GM18951 (cell line): ENCODE results near the gene RNF11.
"Not testable (repeated sequence)": the region's sequence is repeated elsewhere in the genome, so short reads cannot be mapped to it uniquely, and the experiment has no call there.

Experiments used
- POLR2A ChIP-seq: IDR thresholded peaks from 4 replicates; pipeline ENCODE4 v1.6.1; 2011; ENCODE audit warnings: mild to moderate bottlenecking; ENCODE audit not compliant: insufficient read length, insufficient read depth; ENCODE audit errors: extremely low read depth
- in situ Hi-C: fragments of 300-500 bp; cut with MboI; formaldehyde crosslinking; loops from one replicate; pipeline ENCODE4 v1.12.0; 2022; ENCODE audit warnings: low sequenced_read_pairs, mixed read lengths, inconsistent platforms; ENCODE audit not compliant: unreplicated experiment

Gene RNF11

DNA sequence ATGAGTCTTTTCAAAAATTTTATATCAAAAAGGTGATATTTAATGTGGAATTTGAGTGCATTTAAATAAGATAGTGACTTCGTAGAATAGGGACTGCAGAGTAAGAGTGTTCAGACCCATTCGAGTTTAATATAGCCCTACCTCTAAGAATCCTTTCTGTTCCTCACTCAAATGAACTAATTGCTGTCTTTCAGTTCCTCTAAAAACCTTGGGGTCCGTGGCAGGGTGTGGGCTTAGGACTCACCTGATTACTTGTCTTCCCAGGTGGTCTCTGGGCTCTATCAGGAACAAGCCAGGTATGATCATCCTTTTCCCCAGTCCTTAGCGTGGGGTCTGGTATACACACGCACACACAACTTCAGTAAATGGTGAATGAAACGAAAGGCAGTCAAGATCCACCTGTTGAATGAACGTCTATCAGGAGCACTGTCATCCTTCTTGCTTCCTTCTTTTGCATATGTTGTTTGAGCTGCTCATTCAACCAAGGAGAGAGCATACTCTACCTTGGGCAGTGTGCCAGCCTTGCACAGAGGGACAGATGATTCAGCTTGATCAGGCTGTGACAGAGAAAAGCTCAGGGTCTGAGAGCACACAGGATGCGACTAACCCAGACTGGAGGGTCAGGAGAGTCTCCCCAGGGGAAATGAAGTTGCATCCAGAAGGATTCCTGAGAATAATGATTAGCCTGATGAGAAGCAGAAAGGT, 1.2 kb upstream of the RNF11 start:
- in situ Hi-C loops = no loop called here
- no peak for TF ChIP-seq POLR2A

DNA sequence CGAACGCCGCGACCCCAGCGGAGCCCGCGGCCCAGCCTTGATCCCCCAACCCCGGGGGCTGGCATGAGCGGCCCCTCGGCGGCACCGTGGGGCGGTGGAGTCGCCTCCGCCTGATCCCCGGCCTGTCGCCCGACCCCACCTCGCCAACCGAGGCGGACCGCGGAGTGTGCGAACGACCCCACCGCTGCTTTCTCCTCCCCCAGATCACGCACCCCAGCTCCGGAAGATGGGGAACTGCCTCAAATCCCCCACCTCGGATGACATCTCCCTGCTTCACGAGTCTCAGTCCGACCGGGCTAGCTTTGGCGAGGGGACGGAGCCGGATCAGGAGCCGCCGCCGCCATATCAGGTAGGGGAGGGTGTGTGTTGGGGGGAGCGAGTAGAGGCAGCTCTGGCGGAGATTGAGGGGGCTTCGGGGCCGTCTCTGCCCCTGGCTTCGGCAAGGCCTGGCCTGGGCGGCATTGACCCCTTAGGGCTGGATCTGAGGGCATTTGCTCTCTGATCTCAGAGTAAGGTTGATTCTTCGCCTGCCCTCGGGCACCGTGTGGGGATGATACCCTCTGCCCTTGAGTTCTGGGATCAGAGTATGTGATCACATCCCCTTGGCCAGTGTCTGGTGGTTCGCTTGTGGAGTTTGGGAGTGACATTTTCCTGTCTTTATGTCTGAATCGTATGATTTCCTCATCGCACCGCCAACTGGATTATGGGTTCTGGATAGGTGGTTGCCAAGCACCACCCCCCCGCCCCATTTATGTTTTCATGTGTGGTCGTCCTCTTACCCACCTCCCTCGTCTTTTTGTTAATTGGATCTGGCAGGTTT, 668 bp downstream of the RNF11 start:
- in situ Hi-C loops = no loop called here
- no peak for TF ChIP-seq POLR2A

DNA sequence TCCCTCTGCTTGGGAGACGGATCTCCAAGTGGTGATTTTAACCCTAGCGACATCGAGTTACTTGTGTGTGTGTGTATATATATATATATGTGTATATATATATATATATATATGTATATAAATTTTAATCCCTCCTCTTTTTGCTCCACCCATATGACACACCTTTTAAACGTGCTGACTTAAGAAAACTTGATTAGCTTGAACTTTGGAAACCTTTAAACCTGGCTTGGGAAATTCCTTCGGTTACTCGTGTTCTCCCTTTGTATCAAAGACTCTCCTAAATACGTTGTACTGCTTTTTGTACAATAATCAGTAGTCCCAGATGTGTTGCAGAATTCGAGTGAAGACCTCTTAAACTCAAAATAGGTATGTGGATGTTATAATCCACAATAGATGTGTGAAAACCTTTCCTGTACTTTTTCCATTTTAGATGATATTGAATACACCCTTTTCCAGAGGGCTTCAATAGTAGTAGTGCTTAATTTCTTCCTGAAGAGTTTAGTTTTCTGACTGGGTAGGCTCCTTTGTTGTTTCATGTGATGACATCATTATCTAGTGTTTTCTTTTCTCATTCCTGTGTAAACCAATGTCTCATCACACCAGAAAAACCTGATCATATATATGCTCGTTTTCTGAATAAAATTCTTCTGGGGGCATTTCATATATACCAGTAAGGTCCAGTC, 1.4 kb downstream of the RNF11 start:
- in situ Hi-C loops = no loop called here
- TF ChIP-seq POLR2A = no peak

DNA sequence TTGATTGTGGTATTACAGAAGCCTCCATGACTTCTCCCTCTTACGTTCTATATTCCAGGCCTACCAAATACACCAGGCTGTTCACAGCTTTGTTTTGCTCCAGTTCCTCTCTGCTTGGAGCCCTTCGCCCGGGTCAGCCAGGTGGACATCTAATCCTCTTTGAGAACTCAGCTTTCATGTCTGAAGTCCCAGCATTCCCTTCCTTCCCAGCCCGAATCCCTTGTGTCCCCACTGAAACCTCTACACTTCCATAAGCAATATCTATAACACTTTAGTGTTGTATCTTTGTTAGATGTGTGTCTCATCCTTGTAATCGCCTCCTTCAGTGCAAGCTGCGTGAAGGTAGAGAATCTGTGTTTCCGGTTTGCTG, 1.9 kb downstream of the RNF11 start:
- no peak for TF ChIP-seq POLR2A
- in situ Hi-C loops = no loop called here

DNA sequence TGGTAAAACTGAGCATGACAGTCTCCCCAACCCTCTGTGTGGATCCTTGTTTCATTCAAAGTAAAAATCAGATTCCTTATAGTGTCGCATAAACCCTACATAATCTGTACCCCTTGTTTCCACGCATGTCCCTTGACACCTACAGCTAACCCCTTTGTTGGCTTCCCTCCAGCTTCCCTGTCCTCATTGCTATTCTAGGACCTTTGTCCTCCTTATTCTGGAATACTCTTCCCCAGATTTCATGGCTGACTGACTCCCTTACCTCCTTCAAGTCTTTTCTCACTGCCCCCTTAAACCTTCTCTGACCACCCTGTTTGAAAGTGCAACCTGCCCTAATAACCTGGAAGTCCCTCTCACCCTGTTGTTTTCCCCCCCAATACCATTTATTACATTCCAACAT, 4.0 kb downstream of the RNF11 start:
- in situ Hi-C loops = no loop called here
- TF ChIP-seq POLR2A = no peak

DNA sequence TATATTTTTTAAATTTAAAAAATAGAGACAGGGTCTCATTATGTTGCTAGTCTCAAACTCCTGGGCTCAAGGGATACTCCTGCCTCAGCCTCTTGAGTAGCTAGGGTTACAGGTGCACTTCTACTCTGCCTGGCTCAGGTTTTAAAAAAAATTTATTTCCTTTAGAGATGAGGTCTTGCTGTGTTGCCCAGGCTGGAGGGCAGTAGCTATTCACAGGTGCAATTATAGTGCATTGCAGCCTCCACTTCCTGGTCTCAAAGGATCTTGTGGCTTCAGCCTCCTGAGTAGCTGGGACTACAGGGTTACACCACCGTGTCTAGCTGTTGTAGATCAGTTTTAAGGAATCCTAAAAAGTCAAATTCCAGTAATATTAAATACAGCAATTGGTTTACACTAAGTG, 5.0 kb downstream of the RNF11 start:
- in situ Hi-C loops = no loop called here
- TF ChIP-seq POLR2A = no peak

DNA sequence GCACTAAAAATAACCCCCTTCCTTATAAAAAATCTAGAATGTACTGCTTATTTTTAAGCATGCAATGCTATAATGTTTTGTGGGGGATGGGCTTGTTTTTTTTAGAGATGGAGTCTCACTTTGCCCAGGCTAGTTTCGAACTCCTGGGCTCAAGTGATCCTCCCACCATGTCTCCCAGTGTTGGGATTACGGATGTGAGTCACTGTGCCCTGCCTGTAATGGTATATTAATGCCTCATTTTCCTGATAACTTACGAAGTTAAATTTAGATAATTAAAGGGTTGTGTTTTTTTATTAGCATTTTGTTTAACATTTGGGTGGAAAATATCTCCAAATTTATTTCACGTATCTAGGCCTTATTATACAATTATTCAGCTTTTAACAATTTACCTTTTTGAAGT, 6.5 kb downstream of the RNF11 start:
- in situ Hi-C loops = no loop called here
- no peak for TF ChIP-seq POLR2A

DNA sequence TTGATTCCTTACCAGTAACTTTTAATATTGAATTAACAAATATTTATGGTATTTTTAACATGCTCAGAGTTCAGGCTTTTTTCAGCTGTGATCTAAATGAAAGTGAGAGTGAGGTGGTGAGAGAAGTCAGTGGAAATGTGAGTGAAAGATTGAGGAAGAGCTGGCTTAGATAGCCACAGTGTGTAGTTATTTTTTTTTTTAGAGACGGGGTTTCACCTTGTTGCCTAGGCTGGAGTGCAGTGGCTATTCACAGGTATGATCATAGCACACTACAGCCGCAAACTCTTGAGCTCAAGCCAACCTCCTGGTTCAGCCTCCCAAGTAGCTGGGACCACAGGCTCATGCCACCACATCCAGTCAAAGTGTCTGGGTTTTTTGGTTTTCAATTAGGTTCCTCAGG, 10.9 kb downstream of the RNF11 start:
- in situ Hi-C loops = no loop called here

DNA sequence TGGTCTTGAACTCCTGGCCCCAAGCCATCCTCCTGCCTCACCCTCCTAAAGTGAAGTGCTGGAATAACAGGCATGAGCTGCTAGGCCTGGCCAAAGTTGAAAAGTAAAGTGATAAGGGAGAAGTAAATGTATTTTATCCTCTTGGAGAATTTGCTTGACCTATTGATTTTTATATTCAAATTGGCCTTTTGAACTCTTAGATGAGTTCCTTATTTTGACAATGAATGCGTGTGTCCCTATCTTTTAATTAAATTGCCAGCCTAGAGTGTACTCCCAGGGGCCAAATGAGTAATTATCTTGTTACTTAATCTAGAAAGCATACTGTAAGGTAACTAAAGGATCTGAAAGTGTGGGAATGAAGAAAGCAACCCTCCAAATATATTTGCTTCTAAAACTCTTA, 11.4 kb downstream of the RNF11 start:
- TF ChIP-seq POLR2A = no peak
- in situ Hi-C loops = no loop called here

More for the DNA sequence above, 10.9 kb downstream of the RNF11 start:
- no peak for TF ChIP-seq POLR2A

DNA sequence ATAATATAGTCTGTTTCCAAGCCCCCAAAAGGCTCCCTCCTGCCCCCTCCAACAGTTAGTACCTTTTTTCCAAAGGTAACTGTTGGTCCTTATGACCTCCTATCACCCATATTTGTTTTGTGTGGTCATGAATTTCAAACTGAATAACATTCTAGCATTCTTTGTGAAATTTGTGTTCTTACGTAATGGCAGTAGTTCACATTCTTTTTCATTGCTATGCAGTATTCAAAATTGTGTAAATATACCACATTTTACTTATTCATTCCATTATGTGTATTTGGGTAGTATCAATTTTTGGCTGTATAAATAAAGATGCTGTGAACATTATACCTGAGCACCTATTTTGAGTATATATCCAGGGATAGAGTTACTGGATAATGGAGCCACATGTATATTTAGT, 13.4 kb downstream of the RNF11 start:
- in situ Hi-C loops = no loop called here
- no peak for TF ChIP-seq POLR2A

DNA sequence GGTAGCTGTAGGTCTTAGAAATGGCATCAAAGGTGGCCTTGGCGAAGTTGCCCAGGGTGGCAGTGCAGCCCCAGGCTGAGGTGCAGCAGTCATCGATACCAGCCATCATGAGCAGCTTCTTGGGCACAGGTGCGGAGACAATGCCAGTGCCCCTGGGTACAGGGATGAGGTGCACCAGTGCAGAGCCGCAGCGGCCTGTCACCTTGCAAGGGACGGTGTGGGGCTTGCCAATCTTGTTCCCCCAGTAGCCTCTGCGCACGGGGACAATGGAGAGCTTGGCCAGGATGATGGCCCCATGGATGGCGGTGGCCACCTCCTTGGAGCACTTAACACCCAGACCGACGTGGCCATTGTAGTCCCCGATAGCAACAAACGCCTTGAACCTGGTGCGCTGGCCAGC, 14.7 kb downstream of the RNF11 start:
- in situ Hi-C loops = not testable (repeated sequence)

DNA sequence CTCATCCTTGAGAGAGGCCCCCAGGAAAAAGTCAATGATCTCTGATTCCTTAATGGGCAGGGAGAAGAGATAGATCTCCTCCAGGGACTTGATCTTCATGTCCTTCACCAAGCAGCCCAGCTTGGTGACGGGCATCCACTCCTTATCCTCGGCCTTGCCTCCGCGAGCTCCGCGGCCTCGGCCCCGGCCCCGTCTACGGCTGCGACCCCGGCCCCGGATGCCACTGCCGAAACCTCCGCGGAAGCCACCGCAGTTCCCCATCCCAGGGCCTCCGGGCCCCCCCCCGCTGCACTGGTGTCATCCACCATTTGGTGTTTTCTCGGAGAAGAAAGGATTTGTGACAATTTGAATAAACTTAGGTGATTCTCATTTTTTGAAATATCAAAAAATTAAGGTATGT, 15.1 kb downstream of the RNF11 start:
- in situ Hi-C loops = not testable (repeated sequence)

DNA sequence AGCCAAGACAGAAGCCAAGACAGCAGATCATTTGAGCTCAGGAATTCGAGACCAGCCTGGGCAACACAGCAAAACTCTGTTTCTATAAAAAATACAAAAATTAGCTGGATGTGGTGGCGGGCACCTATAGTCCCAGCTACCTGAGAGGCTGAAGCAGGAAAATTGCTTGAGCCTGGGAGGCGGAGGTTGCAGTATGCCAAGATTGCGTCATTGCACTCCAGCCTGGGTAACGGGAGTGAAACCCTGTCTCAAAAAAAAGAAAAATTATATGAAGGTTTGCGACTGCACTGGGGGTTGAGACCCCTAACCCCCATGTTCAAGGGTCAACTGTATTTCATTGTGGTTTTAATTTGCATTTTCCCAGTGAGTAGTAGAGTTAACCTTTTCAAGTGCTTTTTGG, 16.3 kb downstream of the RNF11 start:
- no peak for TF ChIP-seq POLR2A
- in situ Hi-C loops = no loop called here

DNA sequence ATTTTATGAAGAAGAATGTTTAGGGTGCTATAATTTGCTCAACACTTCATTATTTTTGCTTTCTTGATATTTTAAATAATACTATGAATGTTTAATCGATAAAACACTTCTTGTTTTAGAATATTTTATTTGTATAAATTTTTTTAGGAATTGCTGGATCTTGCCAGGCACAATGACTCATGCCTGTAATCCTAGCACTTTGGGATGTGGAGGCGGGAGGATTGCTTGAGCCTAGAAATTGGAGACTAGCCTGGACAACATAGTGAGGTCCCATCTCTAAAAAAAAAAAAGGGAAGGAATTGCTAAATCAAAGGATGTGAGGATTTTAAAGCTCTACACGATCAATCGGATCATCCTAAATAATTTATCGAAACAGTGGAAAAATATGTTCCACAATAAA, 17.6 kb downstream of the RNF11 start:
- no peak for TF ChIP-seq POLR2A

More for the DNA sequence above, 17.6 kb downstream of the RNF11 start:
- in situ Hi-C loops = no loop called here
